ENCODE measurements around the gene KLHDC9.

Gene KLHDC9

DNA sequence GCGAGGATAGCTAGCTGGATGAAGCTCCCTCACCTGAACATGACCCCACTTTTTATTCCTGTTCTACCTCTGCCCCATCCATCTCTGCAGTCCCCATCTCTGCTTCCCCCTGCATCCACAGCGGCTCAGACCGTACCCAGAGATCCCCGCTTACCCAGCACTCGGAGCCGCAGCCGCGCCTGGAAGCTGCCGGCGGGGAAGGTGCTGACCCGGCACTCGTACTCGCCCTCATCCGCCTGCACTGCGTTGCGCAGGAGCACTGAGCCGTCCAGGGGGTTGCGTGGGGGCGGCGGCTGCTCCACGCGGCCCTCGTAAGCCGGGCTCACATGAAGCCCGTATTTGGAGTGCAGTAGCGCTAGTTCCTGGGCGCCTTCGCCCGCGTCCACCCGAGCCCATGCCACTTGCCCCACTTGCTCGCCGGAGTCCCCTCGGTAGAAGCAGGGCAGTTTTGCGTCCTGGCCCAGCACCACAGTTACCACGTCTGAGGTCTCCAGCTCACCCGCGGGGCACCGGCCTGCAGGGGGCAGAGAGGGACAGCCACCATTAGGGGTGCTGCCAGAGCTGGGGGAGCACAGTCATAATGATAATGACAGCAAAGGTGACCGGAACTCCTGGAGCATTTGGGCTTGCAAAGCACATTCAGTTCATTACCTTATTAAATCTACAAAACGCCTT is 18.6 kb upstream of the KLHDC9 start:
- Histone ChIP-seq H3K9me3 (replicated peaks; ENCODE audit: low read length) (no peaks in the 10 kb centered on the region), H3K4me3 (ENCODE audit: low read length) (no peak overlapping the region), H3K9ac (ENCODE audit: low read depth, low read length) (no peak overlapping the region), H3K36me3 (ENCODE audit: insufficient read depth, low read length) (no peaks in the 10 kb centered on the region), H3K27me3 (ENCODE audit: control insufficient read depth, insufficient read depth, low read length) (peaks cover 2% of the 10 kb centered on the region), H3K4me1 (ENCODE audit: control insufficient read depth, insufficient read depth, low read length) (peaks cover 35% of the 10 kb centered on the region), H3K4me2 (ENCODE audit: low read length) (no peak overlapping the region)

DNA sequence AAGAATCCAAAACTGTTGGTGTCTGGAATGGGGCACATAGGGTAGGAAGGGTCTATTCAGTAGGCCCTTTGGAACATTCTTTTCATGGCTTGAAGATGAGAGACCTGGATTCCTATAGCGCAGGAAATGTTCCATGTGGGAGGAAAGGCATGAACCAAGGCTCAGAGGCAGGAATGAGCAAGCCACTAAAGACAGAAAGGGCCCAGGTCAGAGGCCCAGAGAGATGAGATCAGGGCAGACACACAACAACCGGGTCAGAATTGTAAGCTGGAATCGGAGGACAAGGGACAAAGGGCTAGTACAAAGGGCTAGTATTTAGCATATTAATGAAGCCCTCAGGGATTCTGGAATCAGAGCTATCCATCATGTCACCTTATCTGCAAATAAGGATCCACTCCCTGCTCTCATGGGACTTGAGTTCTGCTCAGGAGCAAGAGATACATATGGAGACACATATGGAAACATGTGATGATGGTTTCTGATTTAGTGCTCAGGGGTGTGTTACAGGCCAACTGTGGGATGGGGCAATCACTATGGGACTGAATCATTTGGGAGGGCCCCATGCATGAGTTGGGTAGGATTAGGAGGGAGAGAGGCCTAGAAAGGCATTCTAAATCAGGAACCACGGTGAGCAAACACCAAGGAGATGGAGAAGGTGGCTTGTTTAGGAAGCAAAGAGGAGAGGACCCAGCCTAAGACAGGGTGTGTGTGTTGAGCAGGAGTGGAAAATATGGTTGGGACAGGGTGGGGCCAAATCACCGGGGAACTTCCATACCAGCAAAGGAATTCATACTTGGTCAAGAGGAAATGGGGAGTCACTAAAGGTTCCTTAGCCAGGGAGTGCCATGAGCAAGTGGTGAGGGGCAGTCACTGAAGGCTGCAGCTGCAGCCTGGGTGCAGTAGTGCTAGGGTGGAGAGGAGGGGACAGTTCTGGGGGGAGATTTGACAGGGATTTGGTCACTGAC is 17.4 kb upstream of the KLHDC9 start:
- Histone ChIP-seq H3K4me2 (ENCODE audit: low read length) (no peak overlapping the region), H3K27me3 (ENCODE audit: control insufficient read depth, insufficient read depth, low read length) (peaks cover 2% of the 10 kb centered on the region), H3K36me3 (ENCODE audit: insufficient read depth, low read length) (no peaks in the 10 kb centered on the region), H3K9ac (ENCODE audit: low read depth, low read length) (no peak overlapping the region), H3K4me1 (ENCODE audit: control insufficient read depth, insufficient read depth, low read length) (peaks cover 46% of the 10 kb centered on the region), H3K4me3 (ENCODE audit: low read length) (no peak overlapping the region), H3K9me3 (replicated peaks; ENCODE audit: low read length) (no peaks in the 10 kb centered on the region)

DNA sequence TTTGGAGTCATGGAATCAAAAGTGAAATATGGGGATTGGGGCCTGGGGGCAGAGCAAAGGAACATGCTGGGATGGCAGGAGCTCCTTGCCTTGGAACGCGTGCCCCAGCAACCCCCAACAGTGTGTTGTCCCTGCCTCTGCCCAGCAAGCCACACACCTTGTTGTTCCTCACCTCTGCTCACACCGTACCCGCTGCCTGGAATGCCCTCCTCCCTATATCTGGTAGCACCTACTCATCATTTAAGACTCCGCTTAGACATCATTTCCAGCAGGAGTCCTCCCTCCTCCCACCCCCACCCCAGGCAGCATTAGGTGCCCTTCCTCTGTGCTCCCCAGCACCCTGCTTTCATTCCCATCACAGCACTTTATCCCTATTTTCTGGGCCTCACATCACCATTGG is 16.6 kb upstream of the KLHDC9 start:
- Histone ChIP-seq H3K36me3 (ENCODE audit: insufficient read depth, low read length) (no peaks in the 10 kb centered on the region), H3K4me3 (ENCODE audit: low read length) (no peak overlapping the region), H3K9me3 (replicated peaks; ENCODE audit: low read length) (no peaks in the 10 kb centered on the region), H3K27me3 (ENCODE audit: control insufficient read depth, insufficient read depth, low read length) (peaks cover 2% of the 10 kb centered on the region), H3K9ac (ENCODE audit: low read depth, low read length) (no peak overlapping the region), H3K4me2 (ENCODE audit: low read length) (no peak overlapping the region), H3K4me1 (ENCODE audit: control insufficient read depth, insufficient read depth, low read length) (peaks cover 46% of the 10 kb centered on the region)

DNA sequence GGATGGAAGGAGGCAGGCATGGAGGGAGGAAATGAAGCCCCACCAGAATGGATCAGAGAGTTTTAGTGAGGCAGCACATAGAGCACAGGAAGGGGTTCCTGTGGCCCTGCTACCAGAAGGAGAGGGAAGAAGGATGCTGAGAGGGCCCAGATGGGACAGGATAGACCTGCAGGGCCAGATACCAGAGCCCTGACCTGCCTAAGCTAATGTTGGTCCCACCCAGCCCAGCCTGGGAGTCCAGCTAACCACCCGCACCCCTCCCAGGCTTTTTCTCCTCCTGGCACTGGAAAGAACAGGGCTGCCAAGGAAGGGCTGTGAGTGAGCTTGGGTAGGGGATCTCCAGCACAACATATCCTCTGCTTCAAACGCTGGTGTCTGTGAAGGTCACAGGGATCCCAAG is 15.7 kb upstream of the KLHDC9 start:
- Histone ChIP-seq H3K4me3 (ENCODE audit: low read length) (no peak overlapping the region), H3K36me3 (ENCODE audit: insufficient read depth, low read length) (no peaks in the 10 kb centered on the region), H3K27me3 (ENCODE audit: control insufficient read depth, insufficient read depth, low read length) (no peaks in the 10 kb centered on the region), H3K9ac (ENCODE audit: low read depth, low read length) (no peak overlapping the region), H3K4me2 (ENCODE audit: low read length) (no peak overlapping the region), H3K9me3 (replicated peaks; ENCODE audit: low read length) (no peaks in the 10 kb centered on the region), H3K4me1 (ENCODE audit: control insufficient read depth, insufficient read depth, low read length) (peaks cover 46% of the 10 kb centered on the region)

DNA sequence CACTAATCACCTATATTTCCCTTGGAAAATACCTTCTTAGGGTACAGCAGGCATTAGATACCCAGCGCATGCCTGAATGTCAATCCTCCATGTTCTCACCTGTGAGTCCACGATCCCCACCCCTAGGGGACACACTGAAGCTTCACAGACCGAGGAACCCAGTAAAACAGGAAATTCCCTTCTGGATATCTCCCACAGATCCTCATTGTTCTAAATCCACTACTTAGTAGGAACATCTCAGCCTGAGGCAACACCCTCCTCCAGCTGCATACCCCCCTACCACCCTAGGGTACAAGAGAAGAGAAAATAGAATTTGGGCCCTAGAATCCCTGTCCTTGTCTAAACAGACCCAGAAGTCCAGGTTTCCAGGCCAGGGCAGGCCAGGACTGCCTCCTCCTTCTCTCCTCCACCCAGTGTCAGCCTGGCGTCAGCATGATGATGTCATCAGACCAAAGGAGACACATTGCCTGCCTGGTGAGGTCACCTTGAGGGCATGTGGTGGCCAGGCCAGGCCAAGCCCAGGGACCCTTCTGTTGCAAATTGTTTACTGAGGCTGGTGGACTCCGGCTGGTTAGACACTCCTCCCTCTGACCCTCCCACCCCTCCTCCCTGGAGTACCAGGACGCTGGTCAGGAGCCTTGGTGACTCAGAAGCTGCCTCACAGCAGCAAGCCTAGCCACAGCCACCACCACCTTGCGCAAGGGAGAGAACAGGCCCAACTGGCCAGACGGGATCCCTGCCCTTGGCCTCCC is 15.0 kb upstream of the KLHDC9 start:
- no peaks in the 10 kb centered on the region for H3K36me3 ChIP-seq (ENCODE audit: insufficient read depth, low read length)

DNA sequence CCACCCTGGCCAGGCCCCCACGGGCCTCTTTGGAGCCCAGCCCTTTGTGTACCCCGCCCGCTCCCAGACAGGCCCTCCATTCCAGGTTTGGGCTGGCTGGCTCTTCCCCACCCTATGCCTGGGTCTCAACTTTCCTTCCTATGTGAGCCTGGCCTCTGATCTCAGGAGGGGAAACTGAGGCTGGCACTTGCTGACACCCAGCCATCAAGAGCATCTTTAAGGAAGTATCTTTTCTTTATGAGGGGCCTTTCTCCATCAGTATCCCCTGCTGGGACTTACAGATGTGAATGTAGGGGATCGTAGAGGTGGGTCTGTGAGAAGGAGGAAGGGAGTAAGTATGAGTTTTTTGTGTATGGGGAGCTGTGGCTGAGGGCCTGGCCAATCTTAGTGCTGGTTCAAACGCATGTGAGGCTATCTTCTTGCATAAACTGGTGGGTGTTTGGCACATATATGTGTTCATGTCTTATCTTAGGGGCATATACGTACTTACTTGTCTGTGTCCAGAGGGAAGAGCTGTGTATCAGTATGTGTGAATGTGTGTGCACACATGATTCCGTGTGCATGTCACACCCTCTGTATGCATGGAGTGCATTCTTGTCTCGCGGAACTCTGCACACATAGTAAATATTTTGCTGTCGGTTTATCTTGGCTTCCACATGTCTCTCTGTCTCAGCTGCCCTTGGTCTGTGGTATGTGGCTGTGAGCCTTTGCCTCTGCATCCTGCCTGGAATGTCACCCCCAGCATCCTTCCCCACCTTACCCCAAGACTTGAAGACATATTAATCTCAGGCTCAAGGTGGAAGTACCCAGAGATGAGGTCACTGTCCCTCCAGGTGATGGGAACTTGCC is 14.2 kb upstream of the KLHDC9 start:
- Histone ChIP-seq H3K27me3 (ENCODE audit: control insufficient read depth, insufficient read depth, low read length) (no peaks in the 10 kb centered on the region), H3K9ac (ENCODE audit: low read depth, low read length) (peak overlapping the region; percentile 33), H3K4me2 (ENCODE audit: low read length) (peak overlapping the region; percentile 39), H3K9me3 (replicated peaks; ENCODE audit: low read length) (no peaks in the 10 kb centered on the region), H3K4me1 (ENCODE audit: control insufficient read depth, insufficient read depth, low read length) (peaks cover 55% of the 10 kb centered on the region), H3K4me3 (ENCODE audit: low read length) (no peak overlapping the region), H3K36me3 (ENCODE audit: insufficient read depth, low read length) (no peaks in the 10 kb centered on the region)

More for the DNA sequence above, 15.0 kb upstream of the KLHDC9 start:
- Histone ChIP-seq H3K9ac (ENCODE audit: low read depth, low read length) (peak overlapping the region; percentile 53), H3K4me2 (ENCODE audit: low read length) (peak overlapping the region; percentile 39), H3K4me3 (ENCODE audit: low read length) (no peak overlapping the region), H3K4me1 (ENCODE audit: control insufficient read depth, insufficient read depth, low read length) (peaks cover 47% of the 10 kb centered on the region), H3K27me3 (ENCODE audit: control insufficient read depth, insufficient read depth, low read length) (no peaks in the 10 kb centered on the region), H3K9me3 (replicated peaks; ENCODE audit: low read length) (no peaks in the 10 kb centered on the region)

DNA sequence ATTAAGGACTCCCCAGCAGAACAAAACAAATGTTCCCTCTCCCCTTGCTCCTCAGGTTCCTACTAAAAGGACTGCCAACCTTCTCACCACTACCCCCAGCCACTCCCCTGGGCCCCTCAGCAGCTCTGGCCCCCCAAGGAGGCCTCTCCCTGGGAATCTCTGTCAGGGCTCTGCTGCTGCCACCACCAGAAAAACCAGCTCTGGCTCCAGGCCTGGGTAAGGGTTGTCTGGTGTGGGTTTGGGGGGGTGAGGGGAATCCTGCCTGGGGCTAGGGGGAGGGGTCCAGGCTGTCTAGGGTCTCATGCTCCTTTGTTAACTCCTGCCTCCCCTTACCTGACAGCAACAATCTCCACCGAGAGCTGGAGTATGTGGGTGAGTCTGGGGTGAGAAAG is 13.6 kb upstream of the KLHDC9 start:
- no peaks in the 10 kb centered on the region for H3K36me3 ChIP-seq (ENCODE audit: insufficient read depth, low read length)
- H3K9ac ChIP-seq (ENCODE audit: low read depth, low read length): no peak overlapping the region
- peaks cover 56% of the 10 kb centered on the region for H3K4me1 ChIP-seq (ENCODE audit: control insufficient read depth, insufficient read depth, low read length)
- H3K4me2 ChIP-seq (ENCODE audit: low read length): no peak overlapping the region
- no peaks in the 10 kb centered on the region for H3K27me3 ChIP-seq (ENCODE audit: control insufficient read depth, insufficient read depth, low read length)
- no peak overlapping the region for H3K4me3 ChIP-seq (ENCODE audit: low read length)
- H3K9me3 ChIP-seq (replicated peaks; ENCODE audit: low read length): no peaks in the 10 kb centered on the region

DNA sequence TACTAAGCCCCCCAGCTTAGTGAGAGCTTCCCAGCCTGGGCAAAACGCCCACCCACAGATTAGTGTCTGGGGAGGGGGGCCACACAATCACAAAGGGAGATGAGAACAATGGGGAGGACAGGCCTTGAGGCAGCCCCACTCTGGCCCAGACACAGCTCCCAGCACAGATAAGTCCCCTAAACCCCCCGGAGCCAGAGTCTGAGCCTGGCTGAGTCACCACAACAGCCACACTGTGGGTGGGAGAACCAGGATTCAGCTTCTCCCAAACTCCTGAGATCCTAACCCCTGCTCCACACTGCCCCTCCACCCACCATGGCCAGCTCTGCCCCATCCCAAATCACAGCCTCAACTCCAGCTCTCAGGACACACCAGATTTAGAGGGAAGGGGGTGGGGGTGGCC is 13.0 kb upstream of the KLHDC9 start:
- no peaks in the 10 kb centered on the region for H3K9me3 ChIP-seq (replicated peaks; ENCODE audit: low read length)
- H3K9ac ChIP-seq (ENCODE audit: low read depth, low read length): peak overlapping the region; percentile 3
- H3K4me2 ChIP-seq (ENCODE audit: low read length): no peak overlapping the region
- peaks cover 56% of the 10 kb centered on the region for H3K4me1 ChIP-seq (ENCODE audit: control insufficient read depth, insufficient read depth, low read length)
- H3K27me3 ChIP-seq (ENCODE audit: control insufficient read depth, insufficient read depth, low read length): no peaks in the 10 kb centered on the region
- no peaks in the 10 kb centered on the region for H3K36me3 ChIP-seq (ENCODE audit: insufficient read depth, low read length)
- no peak overlapping the region for H3K4me3 ChIP-seq (ENCODE audit: low read length)

DNA sequence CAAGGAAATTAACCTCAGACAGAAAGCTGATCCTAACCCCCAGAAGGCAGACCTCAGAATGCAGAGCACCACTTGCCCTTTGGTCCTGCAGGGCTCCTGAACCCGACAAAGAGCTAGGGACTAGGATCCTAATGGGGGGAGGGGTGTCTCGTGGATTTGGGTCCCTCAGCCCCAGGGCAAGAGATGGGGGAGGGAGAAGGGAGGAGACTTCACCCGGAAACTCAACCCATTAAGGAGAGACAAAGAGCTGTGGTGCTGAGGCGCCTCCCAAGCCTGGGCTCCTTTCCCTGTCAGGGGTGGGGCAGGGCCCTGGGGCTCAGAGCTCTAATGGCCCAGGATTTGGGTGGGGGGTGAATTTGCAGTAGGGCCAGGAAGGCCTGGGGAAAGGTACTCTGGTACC is 11.7 kb upstream of the KLHDC9 start:
- H3K36me3 ChIP-seq (ENCODE audit: insufficient read depth, low read length): no peaks in the 10 kb centered on the region
- no peaks in the 10 kb centered on the region for H3K27me3 ChIP-seq (ENCODE audit: control insufficient read depth, insufficient read depth, low read length)
- H3K4me1 ChIP-seq (ENCODE audit: control insufficient read depth, insufficient read depth, low read length): peaks cover 44% of the 10 kb centered on the region
- H3K4me3 ChIP-seq (ENCODE audit: low read length): no peak overlapping the region
- no peak overlapping the region for H3K9ac ChIP-seq (ENCODE audit: low read depth, low read length)
- H3K9me3 ChIP-seq (replicated peaks; ENCODE audit: low read length): no peaks in the 10 kb centered on the region
- no peak overlapping the region for H3K4me2 ChIP-seq (ENCODE audit: low read length)

DNA sequence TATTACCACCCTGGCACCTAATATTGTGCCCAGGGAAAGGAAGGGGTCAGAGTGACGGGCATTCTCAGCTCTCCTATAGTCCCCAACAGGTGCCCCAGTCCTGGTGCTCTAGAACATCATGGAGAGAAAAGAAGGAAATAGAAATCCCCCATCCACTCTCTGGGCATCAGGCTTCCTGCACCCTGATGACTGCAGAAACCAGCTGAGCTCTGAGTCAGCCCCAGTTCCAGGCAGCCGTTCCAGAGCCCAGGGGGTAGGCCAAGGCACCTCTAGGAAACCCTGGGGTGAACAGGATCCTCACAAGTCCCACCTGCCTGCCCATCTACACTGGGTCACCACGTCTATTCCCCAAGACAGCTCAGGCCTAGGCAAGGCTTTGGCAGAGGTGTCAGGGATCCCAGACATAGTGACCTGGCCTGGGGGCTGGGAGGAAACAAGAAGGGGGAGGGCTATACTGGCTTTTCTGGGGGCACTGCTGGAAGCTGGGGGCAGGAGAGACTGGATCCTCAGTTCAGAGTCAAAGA is 9.5 kb upstream of the KLHDC9 start:
- Histone ChIP-seq H3K27me3 (ENCODE audit: control insufficient read depth, insufficient read depth, low read length) (no peaks in the 10 kb centered on the region), H3K9me3 (replicated peaks; ENCODE audit: low read length) (no peaks in the 10 kb centered on the region), H3K36me3 (ENCODE audit: insufficient read depth, low read length) (no peaks in the 10 kb centered on the region), H3K9ac (ENCODE audit: low read depth, low read length) (no peak overlapping the region), H3K4me3 (ENCODE audit: low read length) (no peak overlapping the region), H3K4me1 (ENCODE audit: control insufficient read depth, insufficient read depth, low read length) (peaks cover 48% of the 10 kb centered on the region), H3K4me2 (ENCODE audit: low read length) (no peak overlapping the region)
